Measurements from ENCODE around the gene CFAP20. TPM values are rescaled to one million over a fixed set of nuclear protein-coding genes. Genes with fewer than 3 reads are reported as not detected.

CFAP20 gene
- total and polyA plus RNA-seq, 2 of the 13 experiments (the other 11 are each of a cell fraction or from before 2014, with no cell fraction given) = 73.1 to 87.4 TPM

DNA sequence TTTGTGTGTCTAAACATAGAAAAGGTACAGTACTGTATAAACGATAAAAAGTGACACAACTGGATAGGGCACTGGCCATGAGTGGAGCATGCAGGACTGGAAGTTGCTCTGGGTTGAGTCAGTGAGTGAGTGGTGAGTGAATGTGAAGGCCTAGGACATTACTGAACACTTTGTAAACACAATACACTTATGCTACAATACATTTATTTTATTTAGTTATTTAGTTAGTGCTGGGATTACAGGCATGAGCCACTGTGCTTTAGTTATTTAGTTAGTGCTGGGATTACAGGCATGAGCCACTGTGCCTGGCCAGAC lies 4.6 kb downstream of the CFAP20 start:
- H2AFZ ChIP-seq (ENCODE audit: low read length) = no peak overlapping the region
- TF ChIP-seq RFX3 (CRISPR knock-in tag; IDR thresholded peaks at IDR 0.05) = no peak
- FAIRE-seq = no peak
- BruUV-seq (replicated peaks) = no TSS peak
- H3K36me3 ChIP-seq (replicated peaks in 1 of 2; ENCODE audit: control insufficient read depth in 1 of 2, insufficient read depth in 2 of 2, low read length in 2 of 2) = 0 out of 5 replicates have a peak, but pooled peaks cover 0 to 2% of the 10 kb centered on the region in 2 experiments
- peaks cover 71% of the 10 kb centered on the region for H3K4me1 ChIP-seq (ENCODE audit: insufficient read depth, low read length)
- no peaks in the 10 kb centered on the region for H3K27me3 ChIP-seq (ENCODE audit: control insufficient read depth in 1 of 2, insufficient read depth in 2 of 2, low read length in 2 of 2)
- WGBS (ENCODE audit: low lambda C conversion rate) = 66% methylated on average over 1 of the region's 1 CpG
- no peak for ATAC-seq
- in situ Hi-C loops (cut with HindIII; ENCODE audit: extremely low pct_ligation_motif_present, low pct_unique_long_range_greater_than_20kb) = no loop called here
- no peak overlapping the region for H3K9ac ChIP-seq (ENCODE audit: insufficient read depth, low read depth, low read length)
- H3K9me3 ChIP-seq (ENCODE audit: low read length) = no peaks in the 10 kb centered on the region
- DNase-seq (ENCODE audit: low spot score) = no peak
- intact Hi-C loops (cut with micrococcal nuclease; ENCODE audit: unreplicated experiment) = no loop called here
- no peak overlapping the region for H3K27ac ChIP-seq (ENCODE audit: extremely low read length, insufficient read depth, low read length)
- POLR2A ChIA-PET = interaction anchor here (6.2 kb wide), 1 partner anchor 99 kb away, joined by 101 read pairs; the partner anchor contains the start of gene MMP15
- CTCF ChIA-PET (ENCODE audit: low intra/inter-chr PET ratio, low total read pairs) = no interaction called here
- no peak overlapping the region for H3K4me2 ChIP-seq (ENCODE audit: low read depth, low read length)
- H3K4me3 ChIP-seq (replicated peaks in 1 of 3; ENCODE audit: insufficient read depth in 1 of 3, low read depth in 2 of 3, low read length in 3 of 3) = no peak overlapping the region
- peaks cover 85% of the 10 kb centered on the region for H3K79me2 ChIP-seq (ENCODE audit: insufficient read depth, low read length)
- peaks cover 72% of the 10 kb centered on the region for H4K20me1 ChIP-seq (ENCODE audit: insufficient read depth, low read length)

DNA sequence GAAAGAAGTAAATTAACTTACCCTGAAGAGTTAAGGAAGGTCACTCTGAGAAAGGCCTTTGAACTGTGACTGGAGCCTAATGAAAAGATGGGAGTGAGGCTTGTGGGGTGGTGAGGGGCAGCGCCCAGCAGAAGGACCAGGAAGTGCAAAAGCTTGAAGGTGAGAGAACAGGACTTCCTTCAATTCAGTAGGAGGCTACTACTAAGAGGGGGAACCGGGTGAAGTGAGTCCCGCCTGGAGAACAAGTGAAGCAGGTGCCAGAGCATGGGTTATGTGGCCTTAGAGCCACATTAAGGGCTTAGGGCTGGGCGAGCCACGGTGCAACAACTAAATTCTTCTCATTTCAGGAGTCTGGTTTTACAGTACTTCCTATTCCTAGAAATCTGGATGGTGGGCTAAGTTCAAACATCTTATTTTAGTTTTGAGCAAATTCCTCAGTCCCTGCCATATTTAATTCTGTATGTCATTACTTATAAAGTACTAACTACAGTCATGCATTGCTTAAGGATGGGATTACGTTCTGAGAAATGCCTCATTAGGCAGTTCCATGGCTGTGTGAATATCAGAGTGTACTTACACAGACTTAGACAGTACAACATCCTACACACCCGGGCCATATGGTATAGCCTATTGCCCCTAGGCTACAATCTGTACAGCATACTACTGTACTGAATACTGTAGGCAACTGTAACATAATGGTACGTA lies 5.1 kb downstream of the CFAP20 start:
- no TSS peak for BruUV-seq (replicated peaks)
- H3K79me2 ChIP-seq (ENCODE audit: insufficient read depth, low read length) = peaks cover 90% of the 10 kb centered on the region
- ATAC-seq = no peak
- TF ChIP-seq, protein P1, sequence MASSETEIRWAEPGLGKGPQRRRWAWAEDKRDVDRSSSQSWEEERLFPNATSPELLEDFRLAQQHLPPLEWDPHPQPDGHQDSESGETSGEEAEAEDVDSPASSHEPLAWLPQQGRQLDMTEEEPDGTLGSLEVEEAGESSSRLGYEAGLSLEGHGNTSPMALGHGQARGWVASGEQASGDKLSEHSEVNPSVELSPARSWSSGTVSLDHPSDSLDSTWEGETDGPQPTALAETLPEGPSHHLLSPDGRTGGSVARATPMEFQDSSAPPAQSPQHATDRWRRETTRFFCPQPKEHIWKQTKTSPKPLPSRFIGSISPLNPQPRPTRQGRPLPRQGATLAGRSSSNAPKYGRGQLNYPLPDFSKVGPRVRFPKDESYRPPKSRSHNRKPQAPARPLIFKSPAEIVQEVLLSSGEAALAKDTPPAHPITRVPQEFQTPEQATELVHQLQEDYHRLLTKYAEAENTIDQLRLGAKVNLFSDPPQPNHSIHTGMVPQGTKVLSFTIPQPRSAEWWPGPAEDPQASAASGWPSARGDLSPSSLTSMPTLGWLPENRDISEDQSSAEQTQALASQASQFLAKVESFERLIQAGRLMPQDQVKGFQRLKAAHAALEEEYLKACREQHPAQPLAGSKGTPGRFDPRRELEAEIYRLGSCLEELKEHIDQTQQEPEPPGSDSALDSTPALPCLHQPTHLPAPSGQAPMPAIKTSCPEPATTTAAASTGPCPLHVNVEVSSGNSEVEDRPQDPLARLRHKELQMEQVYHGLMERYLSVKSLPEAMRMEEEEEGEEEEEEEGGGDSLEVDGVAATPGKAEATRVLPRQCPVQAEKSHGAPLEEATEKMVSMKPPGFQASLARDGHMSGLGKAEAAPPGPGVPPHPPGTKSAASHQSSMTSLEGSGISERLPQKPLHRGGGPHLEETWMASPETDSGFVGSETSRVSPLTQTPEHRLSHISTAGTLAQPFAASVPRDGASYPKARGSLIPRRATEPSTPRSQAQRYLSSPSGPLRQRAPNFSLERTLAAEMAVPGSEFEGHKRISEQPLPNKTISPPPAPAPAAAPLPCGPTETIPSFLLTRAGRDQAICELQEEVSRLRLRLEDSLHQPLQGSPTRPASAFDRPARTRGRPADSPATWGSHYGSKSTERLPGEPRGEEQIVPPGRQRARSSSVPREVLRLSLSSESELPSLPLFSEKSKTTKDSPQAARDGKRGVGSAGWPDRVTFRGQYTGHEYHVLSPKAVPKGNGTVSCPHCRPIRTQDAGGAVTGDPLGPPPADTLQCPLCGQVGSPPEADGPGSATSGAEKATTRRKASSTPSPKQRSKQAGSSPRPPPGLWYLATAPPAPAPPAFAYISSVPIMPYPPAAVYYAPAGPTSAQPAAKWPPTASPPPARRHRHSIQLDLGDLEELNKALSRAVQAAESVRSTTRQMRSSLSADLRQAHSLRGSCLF (CRISPR knock-in tag; IDR thresholded peaks at IDR 0.05; ENCODE audit: borderline replicate concordance) = no peak
- TF ChIP-seq, protein P2, sequence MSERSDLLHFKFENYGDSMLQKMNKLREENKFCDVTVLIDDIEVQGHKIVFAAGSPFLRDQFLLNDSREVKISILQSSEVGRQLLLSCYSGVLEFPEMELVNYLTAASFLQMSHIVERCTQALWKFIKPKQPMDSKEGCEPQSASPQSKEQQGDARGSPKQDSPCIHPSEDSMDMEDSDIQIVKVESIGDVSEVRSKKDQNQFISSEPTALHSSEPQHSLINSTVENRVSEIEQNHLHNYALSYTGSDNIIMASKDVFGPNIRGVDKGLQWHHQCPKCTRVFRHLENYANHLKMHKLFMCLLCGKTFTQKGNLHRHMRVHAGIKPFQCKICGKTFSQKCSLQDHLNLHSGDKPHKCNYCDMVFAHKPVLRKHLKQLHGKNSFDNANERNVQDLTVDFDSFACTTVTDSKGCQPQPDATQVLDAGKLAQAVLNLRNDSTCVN (CRISPR knock-in tag; IDR thresholded peaks at IDR 0.05; ENCODE audit: borderline replicate concordance) = no peak
- TF ChIP-seq, protein P3, sequence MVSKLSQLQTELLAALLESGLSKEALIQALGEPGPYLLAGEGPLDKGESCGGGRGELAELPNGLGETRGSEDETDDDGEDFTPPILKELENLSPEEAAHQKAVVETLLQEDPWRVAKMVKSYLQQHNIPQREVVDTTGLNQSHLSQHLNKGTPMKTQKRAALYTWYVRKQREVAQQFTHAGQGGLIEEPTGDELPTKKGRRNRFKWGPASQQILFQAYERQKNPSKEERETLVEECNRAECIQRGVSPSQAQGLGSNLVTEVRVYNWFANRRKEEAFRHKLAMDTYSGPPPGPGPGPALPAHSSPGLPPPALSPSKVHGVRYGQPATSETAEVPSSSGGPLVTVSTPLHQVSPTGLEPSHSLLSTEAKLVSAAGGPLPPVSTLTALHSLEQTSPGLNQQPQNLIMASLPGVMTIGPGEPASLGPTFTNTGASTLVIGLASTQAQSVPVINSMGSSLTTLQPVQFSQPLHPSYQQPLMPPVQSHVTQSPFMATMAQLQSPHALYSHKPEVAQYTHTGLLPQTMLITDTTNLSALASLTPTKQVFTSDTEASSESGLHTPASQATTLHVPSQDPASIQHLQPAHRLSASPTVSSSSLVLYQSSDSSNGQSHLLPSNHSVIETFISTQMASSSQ (IDR thresholded peaks at IDR 0.05; ENCODE audit: low read depth) = no peak
- TF ChIP-seq, protein P3 (CRISPR knock-in tag; IDR thresholded peaks at IDR 0.05; ENCODE audit: borderline replicate concordance) = no peak
- TF ChIP-seq HDAC6 (IDR thresholded peaks at IDR 0.05; ENCODE audit: low read depth, low read length) = no peak

More for the DNA sequence above, 5.1 kb downstream of the CFAP20 start:
- Histone ChIP-seq H2AFZ (ENCODE audit: low read length) (no peak overlapping the region), H3K27me3 (ENCODE audit: control insufficient read depth in 1 of 2, insufficient read depth in 2 of 2, low read length in 2 of 2) (no peaks in the 10 kb centered on the region), H3K9me3 (ENCODE audit: low read length) (no peaks in the 10 kb centered on the region), H3K4me1 (ENCODE audit: insufficient read depth, low read length) (peaks cover 75% of the 10 kb centered on the region), H3K27ac (ENCODE audit: extremely low read length, insufficient read depth, low read length) (no peak overlapping the region), H3K36me3 (replicated peaks in 1 of 2; ENCODE audit: control insufficient read depth in 1 of 2, insufficient read depth in 2 of 2, low read length in 2 of 2) (0 out of 5 replicates have a peak, but pooled peaks cover 0 to 2% of the 10 kb centered on the region in 2 experiments), H3K4me3 (replicated peaks in 1 of 3; ENCODE audit: insufficient read depth in 1 of 3, low read depth in 2 of 3, low read length in 3 of 3) (no peak overlapping the region), H4K20me1 (ENCODE audit: insufficient read depth, low read length) (peaks cover 77% of the 10 kb centered on the region), H3K9ac (ENCODE audit: insufficient read depth, low read depth, low read length) (no peak overlapping the region), H3K4me2 (ENCODE audit: low read depth, low read length) (no peak overlapping the region)
- FAIRE-seq (no peak), DNase-seq (ENCODE audit: low spot score) (no peak)
- POLR2A ChIA-PET = interaction anchor here (1.0 kb wide), 1 partner anchor 100 kb away, joined by 3 read pairs; no protein-coding TSS in a partner anchor
- CTCF ChIA-PET (ENCODE audit: low intra/inter-chr PET ratio, low total read pairs) = no interaction called here
- intact Hi-C loops (cut with micrococcal nuclease; ENCODE audit: unreplicated experiment) (no loop called here), in situ Hi-C loops (cut with HindIII; ENCODE audit: extremely low pct_ligation_motif_present, low pct_unique_long_range_greater_than_20kb) (no loop called here)
- WGBS (ENCODE audit: low lambda C conversion rate) = 92% methylated on average over 8 of the region's 8 CpGs

All from HepG2 (cell line).